SK-N-SH (cell line): ENCODE data around the gene DNM2. TPM values are rescaled to one million over a fixed set of nuclear protein-coding genes. Genes with fewer than 3 reads are reported as not detected.

ENCODE experiments used
- CTCF ChIA-PET: fragments of 300-600, 350-600 bp; formaldehyde crosslinking; extraction: SDS; loops from one replicate; lab custom pipeline; 2021; lab: Yijun Ruan, JAX
- POLR2A ChIA-PET: fragments of 350-600 bp; sonication (Branson Sonifier 250); formaldehyde crosslinking; extraction: SDS; loops from one replicate; lab custom pipeline; 2020; ENCODE audit warnings: antibody characterized with exemption, inconsistent platforms; lab: Yijun Ruan, JAX
- DNase-seq: peaks from one replicate; pipeline ENCODE4 v3.0.0; 2012
- H2AFZ ChIP-seq: fragments of 200-600 bp; sonication (generic); 2 replicates; pipeline ENCODE4 v1.8.1; 2016; ENCODE audit warnings: antibody characterized with exemption, mild to moderate bottlenecking, low read depth
- H3F3A ChIP-seq: fragments of 200-600 bp; sonication (generic); replicated peaks from 2 replicates; pipeline ENCODE3; 2016; ENCODE audit warnings: antibody characterized with exemption, mild to moderate bottlenecking; ENCODE audit not compliant: insufficient read depth
- H3K27ac ChIP-seq, 2 experiments: fragments of 200-500 bp in 1 of 2; fragments of 200-600 bp in 1 of 2; sonication (Bioruptor generic) in 1 of 2; sonication (generic), shearing (Covaris generic) in 1 of 2; 2 replicates each; pipeline versions ENCODE4 v1.5.1 to v1.6.1; 2014 to 2016; ENCODE audit warnings: low read depth in 2 of 2, inconsistent platforms in 1 of 2, low read length in 1 of 2, mild to moderate bottlenecking in 1 of 2, mixed read lengths in 1 of 2
- H3K27me3 ChIP-seq: fragments of 200-600 bp; sonication (generic), shearing (Covaris generic); 2 replicates; pipeline ENCODE4 v1.6.1; 2016; ENCODE audit warnings: mixed run types; ENCODE audit not compliant: insufficient read depth
- H3K36me3 ChIP-seq, 2 experiments: fragments of 200-500 bp in 1 of 2; fragments of 200-600 bp in 1 of 2; sonication (Bioruptor generic) in 1 of 2; sonication (generic) in 1 of 2; replicated peaks in 1 of 2; 2 replicates each; pipeline versions ENCODE3 to v1.5.1; 2014 to 2016; ENCODE audit warnings: low read length in 1 of 2, mild to moderate bottlenecking in 1 of 2; ENCODE audit not compliant: insufficient read depth in 2 of 2, control insufficient read depth in 1 of 2
- H3K4me1 ChIP-seq, 2 experiments: fragments of 200-500 bp in 1 of 2; fragments of 200-600 bp in 1 of 2; sonication (Bioruptor generic) in 1 of 2; sonication (generic), shearing (Covaris generic) in 1 of 2; 2 replicates each; pipeline versions ENCODE4 v1.5.1 to v1.6.1; 2014 to 2016; ENCODE audit warnings: low read depth in 1 of 2, low read length in 1 of 2, mixed run types in 1 of 2; ENCODE audit not compliant: insufficient read depth in 2 of 2, control insufficient read depth in 1 of 2
- H3K4me2 ChIP-seq: fragments of 200-600 bp; sonication (generic), shearing (Covaris generic); 2 replicates; pipeline ENCODE4 v1.6.1; 2017; ENCODE audit warnings: mixed run types
- H3K4me3 ChIP-seq, 2 experiments: fragments of 200-500 bp in 1 of 2; fragments of 200-600 bp in 1 of 2; sonication (Bioruptor generic) in 1 of 2; sonication (generic), shearing (Covaris generic) in 1 of 2; 2 replicates each; pipeline versions ENCODE4 v1.5.1 to v1.8.1; 2014 to 2016; ENCODE audit warnings: low read depth in 2 of 2, inconsistent platforms in 1 of 2, low read length in 1 of 2, mild to moderate bottlenecking in 1 of 2, mixed read lengths in 1 of 2, moderate library complexity in 1 of 2
- H3K79me2 ChIP-seq: fragments of 200-600 bp; sonication (generic); 2 replicates; pipeline ENCODE4 v1.8.1; 2017; ENCODE audit warnings: mild to moderate bottlenecking; ENCODE audit not compliant: insufficient read depth
- H3K9ac ChIP-seq: fragments of 200-600 bp; sonication (generic); 2 replicates; pipeline ENCODE4 v1.6.1; 2017; ENCODE audit warnings: mixed run types
- H3K9me2 ChIP-seq: fragments of 200-600 bp; sonication (generic); 2 replicates; pipeline ENCODE4 v1.6.1; 2017; ENCODE audit warnings: mixed run types
- H3K9me3 ChIP-seq: fragments of 200-600 bp; sonication (generic); 2 replicates; pipeline ENCODE4 v1.6.1; 2017; ENCODE audit warnings: mixed run types, mild to moderate bottlenecking, moderate library complexity
- H4K20me1 ChIP-seq: fragments of 200-600 bp; sonication (generic); 2 replicates; pipeline ENCODE4 v1.6.1; 2017; ENCODE audit warnings: mild to moderate bottlenecking, mixed run types; ENCODE audit not compliant: insufficient read depth
- GATA2 ChIP-seq: sonication (generic); formaldehyde crosslinking; IDR thresholded peaks from 2 replicates; pipeline ENCODE4 v1.5.0; 2020; ENCODE audit warnings: mild to moderate bottlenecking, missing genetic modification reagents
- MEF2A ChIP-seq: IDR thresholded peaks from 2 replicates; pipeline ENCODE4 v1.4.0; 2012; ENCODE audit warnings: low read depth, borderline replicate concordance
- POLR2AphosphoS5 ChIP-seq: IDR thresholded peaks from 2 replicates; pipeline ENCODE4 v1.6.1; 2012; ENCODE audit warnings: low read depth, low read length
- RXRA ChIP-seq: IDR thresholded peaks from 2 replicates; pipeline ENCODE4 v1.4.0; 2012; ENCODE audit warnings: low read depth, mild to moderate bottlenecking, borderline replicate concordance
- TCF12 ChIP-seq: IDR thresholded peaks from 2 replicates; pipeline ENCODE4 v1.4.0; 2012
- YY1 ChIP-seq: IDR thresholded peaks from 2 replicates; pipeline ENCODE4 v1.4.0; 2012; ENCODE audit warnings: low read depth, mild to moderate bottlenecking
- WGBS: methylation state at CpG from one replicate; pipeline ENCODE4 v1.1.6; 2017; ENCODE audit warnings: low lambda C conversion rate; 5-methylcytosine and 5-hydroxymethylcytosine counted together
- polyA plus RNA-seq, 3 experiments: library from polyadenylated mRNA; depleted of rRNA; stranded (reverse); fragments of >200 nt; gene quantifications; 2 replicates each; pipeline ENCODE4 v1.2.3, GENCODE V29; 2012
- small RNA-seq, 7 experiments: library from RNA; depleted of rRNA; stranded (forward); fragments of <200 nt; gene quantifications; one replicate each; pipeline ENCODE3, GENCODE V24; 2012
- TF ChIP-seq, protein P1 (sequence below): IDR thresholded peaks from 2 replicates; pipeline ENCODE4 v1.6.1; 2012; ENCODE audit warnings: mild to moderate bottlenecking, low read depth, low read length, moderate library complexity
- TF ChIP-seq, protein P2 (sequence below): fragments of 150-350 bp; IDR thresholded peaks from 2 replicates; pipeline ENCODE4 v1.6.1; 2017; ENCODE audit warnings: antibody characterized with exemption, low read length, low read depth, borderline replicate concordance
- TF ChIP-seq, protein P3 (sequence below): IDR thresholded peaks from 2 replicates; pipeline ENCODE4 v1.4.0; 2012; ENCODE audit warnings: low read depth

The DNM2 gene
- polyA plus RNA-seq, 1 of the 3 experiments (the other 2 are of a cell fraction): 52.5 TPM

DNA sequence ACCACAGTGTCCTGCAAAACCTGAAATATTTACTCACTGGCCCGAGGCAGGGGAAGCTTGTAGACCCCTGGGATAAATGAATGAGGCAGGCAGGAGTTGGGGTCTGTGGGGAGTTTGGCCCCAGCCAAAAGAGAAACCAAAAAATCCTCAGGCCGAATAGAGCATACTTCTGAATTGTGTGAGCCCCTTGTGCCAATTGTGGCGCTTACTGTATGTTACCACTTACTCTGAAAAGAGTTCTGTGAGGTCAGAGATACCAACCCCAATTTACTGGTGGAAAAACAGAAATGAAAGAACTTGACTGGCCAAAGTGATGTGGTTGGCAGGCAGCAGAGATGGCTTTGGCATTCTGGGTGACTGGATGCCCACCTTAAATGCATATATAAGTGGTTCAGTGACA, 160.4 kb downstream of the DNM2 start:
- H2AFZ ChIP-seq: no peak overlapping the region
- POLR2A ChIA-PET: no interaction called here
- H3K27ac ChIP-seq: 0 out of 4 replicates have a peak overlapping the region, but pooled peaks of 1 of the 2 experiments have one; percentile 11
- DNase-seq: no peak
- H3K27me3 ChIP-seq: no peaks in the 10 kb centered on the region
- no peak overlapping the region for H3K9ac ChIP-seq
- no peak overlapping the region for H3K4me3 ChIP-seq
- H3K79me2 ChIP-seq: peaks cover 100% of the 10 kb centered on the region
- TF ChIP-seq POLR2AphosphoS5 (no peak), GATA2 (CRISPR knock-in tag) (no peak), YY1 (no peak), TCF12 (no peak), RXRA (no peak), MEF2A (no peak)
- TF ChIP-seq, protein P1, sequence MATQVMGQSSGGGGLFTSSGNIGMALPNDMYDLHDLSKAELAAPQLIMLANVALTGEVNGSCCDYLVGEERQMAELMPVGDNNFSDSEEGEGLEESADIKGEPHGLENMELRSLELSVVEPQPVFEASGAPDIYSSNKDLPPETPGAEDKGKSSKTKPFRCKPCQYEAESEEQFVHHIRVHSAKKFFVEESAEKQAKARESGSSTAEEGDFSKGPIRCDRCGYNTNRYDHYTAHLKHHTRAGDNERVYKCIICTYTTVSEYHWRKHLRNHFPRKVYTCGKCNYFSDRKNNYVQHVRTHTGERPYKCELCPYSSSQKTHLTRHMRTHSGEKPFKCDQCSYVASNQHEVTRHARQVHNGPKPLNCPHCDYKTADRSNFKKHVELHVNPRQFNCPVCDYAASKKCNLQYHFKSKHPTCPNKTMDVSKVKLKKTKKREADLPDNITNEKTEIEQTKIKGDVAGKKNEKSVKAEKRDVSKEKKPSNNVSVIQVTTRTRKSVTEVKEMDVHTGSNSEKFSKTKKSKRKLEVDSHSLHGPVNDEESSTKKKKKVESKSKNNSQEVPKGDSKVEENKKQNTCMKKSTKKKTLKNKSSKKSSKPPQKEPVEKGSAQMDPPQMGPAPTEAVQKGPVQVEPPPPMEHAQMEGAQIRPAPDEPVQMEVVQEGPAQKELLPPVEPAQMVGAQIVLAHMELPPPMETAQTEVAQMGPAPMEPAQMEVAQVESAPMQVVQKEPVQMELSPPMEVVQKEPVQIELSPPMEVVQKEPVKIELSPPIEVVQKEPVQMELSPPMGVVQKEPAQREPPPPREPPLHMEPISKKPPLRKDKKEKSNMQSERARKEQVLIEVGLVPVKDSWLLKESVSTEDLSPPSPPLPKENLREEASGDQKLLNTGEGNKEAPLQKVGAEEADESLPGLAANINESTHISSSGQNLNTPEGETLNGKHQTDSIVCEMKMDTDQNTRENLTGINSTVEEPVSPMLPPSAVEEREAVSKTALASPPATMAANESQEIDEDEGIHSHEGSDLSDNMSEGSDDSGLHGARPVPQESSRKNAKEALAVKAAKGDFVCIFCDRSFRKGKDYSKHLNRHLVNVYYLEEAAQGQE: no peak
- TF ChIP-seq, protein P2, sequence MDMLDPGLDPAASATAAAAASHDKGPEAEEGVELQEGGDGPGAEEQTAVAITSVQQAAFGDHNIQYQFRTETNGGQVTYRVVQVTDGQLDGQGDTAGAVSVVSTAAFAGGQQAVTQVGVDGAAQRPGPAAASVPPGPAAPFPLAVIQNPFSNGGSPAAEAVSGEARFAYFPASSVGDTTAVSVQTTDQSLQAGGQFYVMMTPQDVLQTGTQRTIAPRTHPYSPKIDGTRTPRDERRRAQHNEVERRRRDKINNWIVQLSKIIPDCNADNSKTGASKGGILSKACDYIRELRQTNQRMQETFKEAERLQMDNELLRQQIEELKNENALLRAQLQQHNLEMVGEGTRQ: no peak
- TF ChIP-seq, protein P3, sequence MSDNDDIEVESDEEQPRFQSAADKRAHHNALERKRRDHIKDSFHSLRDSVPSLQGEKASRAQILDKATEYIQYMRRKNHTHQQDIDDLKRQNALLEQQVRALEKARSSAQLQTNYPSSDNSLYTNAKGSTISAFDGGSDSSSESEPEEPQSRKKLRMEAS: no peak
- TF ChIP-seq, all 33 proteins: peak for 0
- Histone ChIP-seq H3K9me3 (no peaks in the 10 kb centered on the region), H3K36me3 (no peaks in the 10 kb centered on the region), H4K20me1 (peaks cover 64% of the 10 kb centered on the region), H3F3A (no peaks in the 10 kb centered on the region), H3K4me1 (peaks cover 13 to 15% of the 10 kb centered on the region in 2 experiments; a peak in 2 of 4 replicates), H3K4me2 (no peak overlapping the region), H3K9me2 (no peaks in the 10 kb centered on the region)
- CTCF ChIA-PET: interaction anchor here (0.6 to 1.7 kb wide), 4 partner anchors 10 to 226 kb away, joined by 3 to 6 read pairs (median 3); no protein-coding TSS in a partner anchor
- 100% methylated on average over 3 of the region's 3 CpGs for WGBS

Small RNAs within 50 kb of the gene (small RNA-seq; reads per million reads assigned to genes)
- gene MIR199A1 (0 to 7.7 (median 0.39) reads per million in 7 experiments), gene MIR4748 (0 to 0.06 (median 0) reads per million in 7 experiments), gene MIR638 (0 reads per million in 7 experiments), gene MIR6793 (0 to 6.8 (median 0) reads per million in 7 experiments)

Other genes starting within 250 kb of the DNM2 start
- gene KEAP1, start 214.7 kb upstream of the DNM2 start, polyA plus RNA-seq (2012; rRNA removed): 53.8 and 72.9 TPM in 2 replicates
- 0.32 and 0.36 TPM in 2 replicates for gene S1PR5, start 200.6 kb upstream of the DNM2 start, polyA plus RNA-seq (2012; rRNA removed)
- gene ATG4D, start 174.2 kb upstream of the DNM2 start, polyA plus RNA-seq (2012; rRNA removed): 19.7 and 22.6 TPM in 2 replicates
- 23.3 and 26.7 TPM in 2 replicates for gene KRI1, start 152.1 kb upstream of the DNM2 start, polyA plus RNA-seq (2012; rRNA removed)
- 13.1 and 14.9 TPM in 2 replicates for gene CDKN2D, start 149.1 kb upstream of the DNM2 start, polyA plus RNA-seq (2012; rRNA removed)
- gene AP1M2, start 130.8 kb upstream of the DNM2 start, polyA plus RNA-seq (2012; rRNA removed): 0.05 and 0.30 TPM in 2 replicates
- 61.4 and 66.6 TPM in 2 replicates for gene SLC44A2, start 92.5 kb upstream of the DNM2 start, polyA plus RNA-seq (2012; rRNA removed)
- gene ILF3, start 63.7 kb upstream of the DNM2 start, polyA plus RNA-seq (2012; rRNA removed): 203 and 229 TPM in 2 replicates
- gene QTRT1, start 16.6 kb upstream of the DNM2 start, polyA plus RNA-seq (2012; rRNA removed): 108 and 115 TPM in 2 replicates
- 77.7 and 92.4 TPM in 2 replicates for gene TMED1, start 118.1 kb downstream of the DNM2 start, polyA plus RNA-seq (2012; rRNA removed)
- gene C19orf38, start 130.3 kb downstream of the DNM2 start, polyA plus RNA-seq (2012; rRNA removed): 0.05 and 0.15 TPM in 2 replicates
- 38.2 and 62.2 TPM in 2 replicates for gene CARM1, start 153.5 kb downstream of the DNM2 start, polyA plus RNA-seq (2012; rRNA removed)
- 61.3 and 62.5 TPM in 2 replicates for gene YIPF2, start 210.6 kb downstream of the DNM2 start, polyA plus RNA-seq (2012; rRNA removed)
- 11.7 and 12.5 TPM in 2 replicates for gene TIMM29, start 210.7 kb downstream of the DNM2 start, polyA plus RNA-seq (2012; rRNA removed)
- 48.3 and 90.7 TPM in 2 replicates for gene SMARCA4, start 243.0 kb downstream of the DNM2 start, polyA plus RNA-seq (2012; rRNA removed)